Calu3 (cell line): ENCODE results near the gene PAFAH1B1. TPM values are rescaled to one million over a fixed set of nuclear protein-coding genes. Genes with fewer than 3 reads are reported as not detected.

ENCODE experiments used
- BruUV-seq: library from RNA; stranded (reverse); fragments of 400-500 nt; replicated peaks from 2 replicates; lab custom pipeline; 2021; lab: Mats Ljungman, UMichigan
- CTCF ChIA-PET: fragments of 300-600 bp; sonication (Branson Sonifier 250); formaldehyde crosslinking; loops from one replicate; lab custom pipeline; 2022; ENCODE audit warnings: antibody characterized with exemption; lab: Charles Lee
- DNase-seq: peaks from one replicate; pipeline ENCODE4 v3.0.0; 2022
- H3K27ac Mint-ChIP-seq: one replicate; pipeline ENCODE4 v1.8.0; 2022; ENCODE audit warnings: mixed read lengths; ENCODE audit not compliant: unreplicated experiment
- H3K27me3 Mint-ChIP-seq: one replicate; pipeline ENCODE4 v1.8.0; 2022; ENCODE audit warnings: mixed read lengths; ENCODE audit not compliant: unreplicated experiment
- H3K36me3 Mint-ChIP-seq: one replicate; pipeline ENCODE4 v1.8.0; 2022; ENCODE audit warnings: mild to moderate bottlenecking, moderate library complexity, mixed read lengths; ENCODE audit not compliant: insufficient read depth, unreplicated experiment
- H3K4me1 Mint-ChIP-seq: one replicate; pipeline ENCODE4 v1.8.0; 2022; ENCODE audit warnings: mild to moderate bottlenecking, low read depth, mixed read lengths; ENCODE audit not compliant: unreplicated experiment
- H3K4me3 Mint-ChIP-seq: one replicate; pipeline ENCODE4 v1.8.0; 2022; ENCODE audit warnings: mild to moderate bottlenecking, low read depth, moderate library complexity, mixed read lengths; ENCODE audit not compliant: unreplicated experiment
- H3K9me3 Mint-ChIP-seq: one replicate; pipeline ENCODE4 v1.8.0; 2022; ENCODE audit warnings: low read depth, mixed read lengths; ENCODE audit not compliant: unreplicated experiment
- intact Hi-C: fragments of 100-400 bp; cut with micrococcal nuclease; formaldehyde crosslinking; loops from one replicate; pipeline ENCODE4 v1.10.0; 2022; ENCODE audit not compliant: unreplicated experiment
- total RNA-seq: library from RNA; stranded (reverse); gene quantifications from 2 replicates; pipeline ENCODE4 v1.2.3, GENCODE V29; 2022
- TF ChIP-seq, protein P1 (sequence below): fragments of 200-600 bp; IDR thresholded peaks from one replicate; pipeline ENCODE4 v1.8.0; 2022; ENCODE audit warnings: antibody characterized with exemption; ENCODE audit not compliant: unreplicated experiment

PAFAH1B1 gene
- total RNA-seq, 1 experiment from 2014 or later = 99.8 TPM

GRCh38 chr17:2712300-2713043, 119.0 kb downstream of the PAFAH1B1 start:
- TSS peak; percentile 65 for BruUV-seq
- no peaks in the 10 kb centered on the region for H3K27me3 Mint-ChIP-seq
- CTCF ChIA-PET = no interaction called here
- H3K4me1 Mint-ChIP-seq = peaks cover 21% of the 10 kb centered on the region
- intact Hi-C loops = no loop called here
- DNase-seq = no peak
- peak overlapping the region; percentile 96 for H3K4me3 Mint-ChIP-seq
- peaks cover 44% of the 10 kb centered on the region for H3K36me3 Mint-ChIP-seq
- H3K27ac Mint-ChIP-seq = peak overlapping the region; percentile 63
- no peaks in the 10 kb centered on the region for H3K9me3 Mint-ChIP-seq
- TF ChIP-seq, protein P1, sequence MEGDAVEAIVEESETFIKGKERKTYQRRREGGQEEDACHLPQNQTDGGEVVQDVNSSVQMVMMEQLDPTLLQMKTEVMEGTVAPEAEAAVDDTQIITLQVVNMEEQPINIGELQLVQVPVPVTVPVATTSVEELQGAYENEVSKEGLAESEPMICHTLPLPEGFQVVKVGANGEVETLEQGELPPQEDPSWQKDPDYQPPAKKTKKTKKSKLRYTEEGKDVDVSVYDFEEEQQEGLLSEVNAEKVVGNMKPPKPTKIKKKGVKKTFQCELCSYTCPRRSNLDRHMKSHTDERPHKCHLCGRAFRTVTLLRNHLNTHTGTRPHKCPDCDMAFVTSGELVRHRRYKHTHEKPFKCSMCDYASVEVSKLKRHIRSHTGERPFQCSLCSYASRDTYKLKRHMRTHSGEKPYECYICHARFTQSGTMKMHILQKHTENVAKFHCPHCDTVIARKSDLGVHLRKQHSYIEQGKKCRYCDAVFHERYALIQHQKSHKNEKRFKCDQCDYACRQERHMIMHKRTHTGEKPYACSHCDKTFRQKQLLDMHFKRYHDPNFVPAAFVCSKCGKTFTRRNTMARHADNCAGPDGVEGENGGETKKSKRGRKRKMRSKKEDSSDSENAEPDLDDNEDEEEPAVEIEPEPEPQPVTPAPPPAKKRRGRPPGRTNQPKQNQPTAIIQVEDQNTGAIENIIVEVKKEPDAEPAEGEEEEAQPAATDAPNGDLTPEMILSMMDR = no peak

GRCh38 chr17:2713881-2714280, 120.4 kb downstream of the PAFAH1B1 start:
- Mint-ChIP-seq H3K9me3 (no peaks in the 10 kb centered on the region), H3K36me3 (peaks cover 36% of the 10 kb centered on the region), H3K4me1 (peaks cover 21% of the 10 kb centered on the region), H3K27me3 (no peaks in the 10 kb centered on the region), H3K4me3 (no peak overlapping the region), H3K27ac (no peak overlapping the region)
- CTCF ChIA-PET = interaction anchor here (0.6 kb wide), 1 partner anchor 12 kb away, joined by 3 read pairs; no protein-coding TSS in a partner anchor
- intact Hi-C loops = no loop called here
- TF ChIP-seq, protein P1 = no peak
- no peak for DNase-seq
- no TSS peak for BruUV-seq

GRCh38 chr17:2716649-2717048, 123.2 kb downstream of the PAFAH1B1 start:
- BruUV-seq = no TSS peak
- Mint-ChIP-seq H3K4me1 (peaks cover 9% of the 10 kb centered on the region), H3K9me3 (no peaks in the 10 kb centered on the region), H3K36me3 (peaks cover 8% of the 10 kb centered on the region), H3K4me3 (no peak overlapping the region), H3K27ac (no peak overlapping the region), H3K27me3 (peaks cover 4% of the 10 kb centered on the region)
- TF ChIP-seq, protein P1 = no peak
- CTCF ChIA-PET = no interaction called here
- intact Hi-C loops = no loop called here
- DNase-seq = no peak

GRCh38 chr17:2718150-2718938, 124.9 kb downstream of the PAFAH1B1 start:
- intact Hi-C loops = no loop called here
- TF ChIP-seq, protein P1 = no peak
- Mint-ChIP-seq H3K4me3 (no peak overlapping the region), H3K36me3 (no peaks in the 10 kb centered on the region), H3K9me3 (no peaks in the 10 kb centered on the region), H3K27ac (no peak overlapping the region), H3K4me1 (no peaks in the 10 kb centered on the region), H3K27me3 (peaks cover 14% of the 10 kb centered on the region)
- no peak for DNase-seq
- BruUV-seq = no TSS peak
- CTCF ChIA-PET = no interaction called here
